Fibroblast of the aortic adventitia (primary cell): ENCODE measurements around the gene FEM1C. TPM values are rescaled to one million over a fixed set of nuclear protein-coding genes. Genes with fewer than 3 reads are reported as not detected.

ENCODE experiments used
- DNase-seq: peaks from one replicate; pipeline ENCODE4 v3.0.0-alpha.2; 2010; ENCODE audit warnings: low read depth
- H3K4me3 ChIP-seq: 2 replicates; pipeline ENCODE4 v1.5.1; 2011; ENCODE audit warnings: low read depth, mild to moderate bottlenecking, control low read depth, low read length, moderate library complexity
- CTCF ChIP-seq: IDR thresholded peaks from 2 replicates; pipeline ENCODE4 v1.5.1; 2011; ENCODE audit warnings: mild to moderate bottlenecking, low read length, control low read depth, inconsistent platforms; ENCODE audit not compliant: insufficient read depth
- total RNA-seq: library from RNA; depleted of rRNA; stranded (reverse); fragments of >200 nt; gene quantifications from 2 replicates; pipeline ENCODE4 v1.2.3, GENCODE V29; 2012; ENCODE audit warnings: low replicate concordance

Gene FEM1C
- total RNA-seq, 1 donor, result 31.7 TPM

- peak overlapping the region; percentile 85 for H3K4me3 ChIP-seq
- DNase-seq, result no peak
- no peak for TF ChIP-seq CTCF
Observed at GRCh38 chr5:115542651-115543364, 1.8 kb downstream of the FEM1C start.

DNA sequence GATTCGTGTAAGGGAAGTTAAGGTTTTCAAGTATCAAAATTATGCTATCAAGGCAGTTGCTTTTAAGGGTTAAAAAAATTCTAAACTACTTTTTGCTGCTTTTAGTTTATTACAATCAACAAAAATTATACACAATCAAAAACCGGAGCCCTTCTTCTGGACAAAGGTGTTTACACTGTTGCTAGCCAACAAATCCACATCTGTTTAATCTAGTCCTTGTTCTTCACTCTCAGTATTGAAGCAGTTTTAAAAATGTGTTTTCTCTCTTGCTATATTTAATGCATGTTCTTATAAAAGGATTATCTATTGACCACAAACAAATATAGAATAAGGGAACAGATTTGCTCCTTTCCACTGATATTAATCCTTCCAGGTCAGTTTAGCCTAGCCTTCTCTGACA is 2.5 kb downstream of the FEM1C start:
- no peak for DNase-seq
- no peak for TF ChIP-seq CTCF
- H3K4me3 ChIP-seq, result peak overlapping the region; percentile 85

GRCh38 chr5:115541611-115542010 is 3.0 kb downstream of the FEM1C start:
- no peak for DNase-seq
- no peak for TF ChIP-seq CTCF
- H3K4me3 ChIP-seq, result peak overlapping the region; percentile 85

DNA sequence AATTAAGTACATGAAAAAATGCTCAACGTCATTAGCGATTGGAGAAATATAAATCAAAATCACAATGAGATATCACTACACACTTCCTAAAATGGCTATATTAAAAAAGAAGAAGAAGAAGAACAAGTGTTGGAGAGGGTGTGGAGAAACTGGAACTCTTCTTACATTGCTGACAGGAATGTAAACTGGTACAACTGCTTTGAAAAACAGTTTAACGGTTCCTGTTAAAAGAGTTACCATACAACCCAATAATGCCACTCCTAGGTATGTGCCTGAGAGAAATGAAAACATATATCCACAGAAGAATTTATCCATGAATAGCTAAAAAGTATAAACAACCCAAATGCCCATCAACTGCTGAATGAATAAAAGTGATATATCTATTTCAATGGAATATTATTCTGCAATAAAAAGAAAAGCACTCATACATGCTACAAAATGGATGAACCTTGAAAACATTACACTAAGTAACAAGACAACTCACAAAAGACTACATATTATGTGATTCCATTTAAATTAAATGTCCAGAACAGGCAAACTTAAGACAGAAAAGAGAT is 9.0 kb downstream of the FEM1C start:
- H3K4me3 ChIP-seq, result no peak overlapping the region
- no peak for DNase-seq
- TF ChIP-seq CTCF, result no peak

DNA sequence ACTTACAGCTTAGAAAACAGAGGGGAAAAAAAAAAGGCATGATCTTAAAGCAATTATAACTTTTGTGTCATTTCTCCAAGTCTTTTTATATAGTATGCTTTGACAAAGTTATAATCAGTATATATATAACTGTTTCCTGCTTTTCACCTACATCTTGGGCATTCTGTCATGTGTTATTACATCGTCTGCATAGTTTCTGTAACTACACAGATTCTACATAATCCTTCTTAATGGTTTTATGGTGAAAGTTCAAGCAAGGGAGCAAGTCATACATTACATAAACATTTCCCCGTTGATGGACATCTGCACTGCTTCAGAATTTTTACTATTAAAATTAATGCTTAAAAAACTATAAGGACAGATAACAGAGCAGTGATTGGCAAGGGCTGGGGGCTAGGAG is 12.1 kb downstream of the FEM1C start:
- DNase-seq, result no peak
- no peak overlapping the region for H3K4me3 ChIP-seq
- TF ChIP-seq CTCF, result no peak

GRCh38 chr5:115531787-115532367 is 12.7 kb downstream of the FEM1C start:
- no peak for TF ChIP-seq CTCF
- DNase-seq, result no peak
- H3K4me3 ChIP-seq, result no peak overlapping the region
